ENCODE results near the gene LRRC2. TPM values are rescaled to one million over a fixed set of nuclear protein-coding genes. Genes with fewer than 3 reads are reported as not detected.

The LRRC2 gene
- total and polyA plus RNA-seq, 2 donors (not counting 1 experiment from before 2014, with no cell fraction given) = 3.8 to 6.0 TPM

DNA sequence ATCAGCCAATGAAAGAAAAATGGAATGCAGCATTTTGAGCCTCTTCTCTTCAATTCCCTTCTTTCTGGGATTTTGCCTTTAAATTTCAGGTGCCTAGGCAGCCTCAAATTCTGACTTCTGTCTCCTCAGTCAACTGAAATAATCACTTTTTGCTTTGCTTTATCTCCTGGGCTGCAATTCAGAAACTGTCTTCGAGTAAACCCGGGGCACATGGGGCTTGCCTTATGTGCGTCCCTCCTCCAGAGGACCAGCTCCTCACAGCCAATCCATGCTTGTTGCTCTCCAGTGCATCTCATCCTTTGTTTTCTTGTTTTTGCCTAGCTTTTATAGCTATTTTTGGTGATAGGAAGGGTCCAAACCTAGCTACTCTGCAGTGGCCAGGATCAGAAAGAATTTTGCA is 59.6 kb downstream of the LRRC2 start:
- H3K27me3 ChIP-seq (ENCODE audit: control insufficient read depth, insufficient read depth, low read length) = no peaks in the 10 kb centered on the region
- H3K4me1 ChIP-seq (ENCODE audit: control insufficient read depth, extremely low read depth, insufficient read depth, low read length) = no peaks in the 10 kb centered on the region
- TF ChIP-seq, protein P1, sequence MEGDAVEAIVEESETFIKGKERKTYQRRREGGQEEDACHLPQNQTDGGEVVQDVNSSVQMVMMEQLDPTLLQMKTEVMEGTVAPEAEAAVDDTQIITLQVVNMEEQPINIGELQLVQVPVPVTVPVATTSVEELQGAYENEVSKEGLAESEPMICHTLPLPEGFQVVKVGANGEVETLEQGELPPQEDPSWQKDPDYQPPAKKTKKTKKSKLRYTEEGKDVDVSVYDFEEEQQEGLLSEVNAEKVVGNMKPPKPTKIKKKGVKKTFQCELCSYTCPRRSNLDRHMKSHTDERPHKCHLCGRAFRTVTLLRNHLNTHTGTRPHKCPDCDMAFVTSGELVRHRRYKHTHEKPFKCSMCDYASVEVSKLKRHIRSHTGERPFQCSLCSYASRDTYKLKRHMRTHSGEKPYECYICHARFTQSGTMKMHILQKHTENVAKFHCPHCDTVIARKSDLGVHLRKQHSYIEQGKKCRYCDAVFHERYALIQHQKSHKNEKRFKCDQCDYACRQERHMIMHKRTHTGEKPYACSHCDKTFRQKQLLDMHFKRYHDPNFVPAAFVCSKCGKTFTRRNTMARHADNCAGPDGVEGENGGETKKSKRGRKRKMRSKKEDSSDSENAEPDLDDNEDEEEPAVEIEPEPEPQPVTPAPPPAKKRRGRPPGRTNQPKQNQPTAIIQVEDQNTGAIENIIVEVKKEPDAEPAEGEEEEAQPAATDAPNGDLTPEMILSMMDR (conservative IDR thresholded peaks at IDR 0.05 in 1 of 2, IDR thresholded peaks at IDR 0.05 in 1 of 2; ENCODE audit: low read depth in 1 of 2, low read length in 2 of 2) = no peak
- no peak for TF ChIP-seq EZH2 (IDR thresholded peaks at IDR 0.05; ENCODE audit: low read length, missing control alignments)
- H3K4me3 ChIP-seq (replicated peaks in 1 of 4; ENCODE audit: control extremely low read depth in 1 of 4, insufficient read depth in 1 of 4, low read depth in 3 of 4, low read length in 4 of 4) = no peak overlapping the region
- H3K4me2 ChIP-seq (ENCODE audit: extremely low read depth, insufficient read depth, low read length) = no peak overlapping the region
- no peak for DNase-seq (ENCODE audit: low read depth in 2 of 2)
- no peaks in the 10 kb centered on the region for H4K20me1 ChIP-seq (ENCODE audit: control insufficient read depth, extremely low read depth, insufficient read depth, low read length)
- no peak overlapping the region for H3K27ac ChIP-seq (ENCODE audit: insufficient read depth, low read length)
- H2AFZ ChIP-seq (ENCODE audit: low read length) = no peak overlapping the region
- no peak overlapping the region for H3K9ac ChIP-seq (ENCODE audit: insufficient read depth, low read length)
- H3K79me2 ChIP-seq (ENCODE audit: control insufficient read depth, insufficient read depth, low read length) = no peaks in the 10 kb centered on the region
- no peaks in the 10 kb centered on the region for H3K9me3 ChIP-seq (ENCODE audit: control insufficient read depth, insufficient read depth, low read depth, low read length)
- no peaks in the 10 kb centered on the region for H3K36me3 ChIP-seq (ENCODE audit: control insufficient read depth, insufficient read depth, low read length)

DNA sequence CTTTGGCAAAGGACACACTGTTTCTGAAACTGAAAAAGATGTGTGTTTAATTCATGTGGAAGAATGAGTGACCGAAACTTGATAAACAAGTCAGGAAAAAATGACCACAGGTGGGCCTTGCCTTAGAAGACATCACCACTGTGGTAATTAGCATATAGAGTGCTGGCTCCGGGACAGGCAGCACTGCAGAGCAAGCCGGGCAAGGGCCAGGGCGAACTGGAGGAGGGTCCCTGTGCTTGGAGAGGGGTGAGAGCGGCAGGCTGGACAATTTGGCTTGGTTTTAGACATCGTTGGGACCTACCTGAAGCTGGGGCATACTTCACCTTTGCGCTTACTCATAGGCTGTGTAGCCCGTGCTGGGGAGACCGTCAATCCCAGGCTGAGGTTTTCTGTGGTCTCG is 60.1 kb downstream of the LRRC2 start:
- no peak for DNase-seq (ENCODE audit: low read depth in 2 of 2)
- H3K79me2 ChIP-seq (ENCODE audit: control insufficient read depth, insufficient read depth, low read length) = no peaks in the 10 kb centered on the region
- TF ChIP-seq EZH2 (IDR thresholded peaks at IDR 0.05; ENCODE audit: low read length, missing control alignments) = no peak
- TF ChIP-seq, protein P1 (conservative IDR thresholded peaks at IDR 0.05 in 1 of 2, IDR thresholded peaks at IDR 0.05 in 1 of 2; ENCODE audit: low read depth in 1 of 2, low read length in 2 of 2) = no peak
- H3K9ac ChIP-seq (ENCODE audit: insufficient read depth, low read length) = no peak overlapping the region
- no peaks in the 10 kb centered on the region for H3K27me3 ChIP-seq (ENCODE audit: control insufficient read depth, insufficient read depth, low read length)
- no peak overlapping the region for H3K4me2 ChIP-seq (ENCODE audit: extremely low read depth, insufficient read depth, low read length)
- no peak overlapping the region for H3K4me3 ChIP-seq (replicated peaks in 1 of 4; ENCODE audit: control extremely low read depth in 1 of 4, insufficient read depth in 1 of 4, low read depth in 3 of 4, low read length in 4 of 4)
- H4K20me1 ChIP-seq (ENCODE audit: control insufficient read depth, extremely low read depth, insufficient read depth, low read length) = no peaks in the 10 kb centered on the region
- no peaks in the 10 kb centered on the region for H3K9me3 ChIP-seq (ENCODE audit: control insufficient read depth, insufficient read depth, low read depth, low read length)
- no peak overlapping the region for H3K27ac ChIP-seq (ENCODE audit: insufficient read depth, low read length)
- H2AFZ ChIP-seq (ENCODE audit: low read length) = no peak overlapping the region
- H3K4me1 ChIP-seq (ENCODE audit: control insufficient read depth, extremely low read depth, insufficient read depth, low read length) = no peaks in the 10 kb centered on the region
- H3K36me3 ChIP-seq (ENCODE audit: control insufficient read depth, insufficient read depth, low read length) = no peaks in the 10 kb centered on the region

DNA sequence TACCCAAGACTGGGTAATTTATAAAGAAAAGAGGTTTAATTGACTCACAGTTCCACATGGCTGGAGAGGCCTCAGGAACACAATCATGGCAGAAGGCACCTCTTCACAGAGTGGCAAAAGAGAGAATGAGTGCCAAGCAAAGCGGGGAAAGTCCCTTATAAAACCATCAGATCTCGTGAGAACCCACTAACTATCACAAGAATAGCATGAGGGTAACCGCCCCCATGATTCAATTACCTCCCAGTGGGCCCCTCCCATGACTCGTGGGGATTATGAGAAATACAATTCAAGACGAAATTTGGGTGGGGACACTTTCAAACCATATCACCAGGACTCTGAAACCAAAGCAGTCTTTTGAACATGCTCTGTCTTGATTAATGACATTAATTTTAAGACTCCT is 61.3 kb downstream of the LRRC2 start:
- Histone ChIP-seq H2AFZ (ENCODE audit: low read length) (no peak overlapping the region), H3K4me1 (ENCODE audit: control insufficient read depth, extremely low read depth, insufficient read depth, low read length) (no peaks in the 10 kb centered on the region), H3K27ac (ENCODE audit: insufficient read depth, low read length) (no peak overlapping the region), H3K79me2 (ENCODE audit: control insufficient read depth, insufficient read depth, low read length) (no peaks in the 10 kb centered on the region), H3K4me2 (ENCODE audit: extremely low read depth, insufficient read depth, low read length) (no peak overlapping the region), H3K36me3 (ENCODE audit: control insufficient read depth, insufficient read depth, low read length) (no peaks in the 10 kb centered on the region), H3K9me3 (ENCODE audit: control insufficient read depth, insufficient read depth, low read depth, low read length) (no peaks in the 10 kb centered on the region), H3K9ac (ENCODE audit: insufficient read depth, low read length) (no peak overlapping the region), H3K27me3 (ENCODE audit: control insufficient read depth, insufficient read depth, low read length) (no peaks in the 10 kb centered on the region), H4K20me1 (ENCODE audit: control insufficient read depth, extremely low read depth, insufficient read depth, low read length) (no peaks in the 10 kb centered on the region), H3K4me3 (replicated peaks in 1 of 4; ENCODE audit: control extremely low read depth in 1 of 4, insufficient read depth in 1 of 4, low read depth in 3 of 4, low read length in 4 of 4) (no peak overlapping the region)
- no peak for TF ChIP-seq EZH2 (IDR thresholded peaks at IDR 0.05; ENCODE audit: low read length, missing control alignments)
- TF ChIP-seq, protein P1 (conservative IDR thresholded peaks at IDR 0.05 in 1 of 2, IDR thresholded peaks at IDR 0.05 in 1 of 2; ENCODE audit: low read depth in 1 of 2, low read length in 2 of 2) = no peak
- no peak for DNase-seq (ENCODE audit: low read depth in 2 of 2)
